BE2C (cell line): ENCODE measurements around the gene RBM34.
A peak's percentile ranks its signal among the peaks of the same experiment; 100 is the strongest.
"Not testable (repeated sequence)": the region's sequence is repeated elsewhere in the genome, so short reads cannot be mapped to it uniquely, and the experiment has no call there.

Experiments
- DNase-seq: peaks from one replicate; pipeline ENCODE4 v3.0.0-alpha.2; 2020
- H3K27me3 ChIP-seq: fragments of 250-450 bp; sonication (Bioruptor Pico); 2 replicates; pipeline ENCODE4 v1.5.1; 2020; ENCODE audit warnings: mild to moderate bottlenecking
- H3K36me3 ChIP-seq: fragments of 250-450 bp; sonication (Bioruptor Pico); 2 replicates; pipeline ENCODE4 v1.5.1; 2020; ENCODE audit warnings: mild to moderate bottlenecking
- H3K4me1 ChIP-seq: fragments of 250-450 bp; sonication (Bioruptor Pico); 2 replicates; pipeline ENCODE4 v1.5.1; 2020
- H3K4me3 ChIP-seq: 2 replicates; pipeline ENCODE4 v1.5.1; 2011; ENCODE audit warnings: low read depth, low read length
- H3K9me3 ChIP-seq: fragments of 250-450 bp; sonication (Bioruptor Pico); 2 replicates; pipeline ENCODE4 v1.5.1; 2020
- CTCF ChIP-seq: IDR thresholded peaks from 2 replicates; pipeline ENCODE4 v1.5.1; 2012; ENCODE audit warnings: mild to moderate bottlenecking, low read depth, low read length

The RBM34 gene

GRCh38 chr1:235101558-235102258 lies 59.3 kb downstream of the RBM34 start:
- H3K4me3 ChIP-seq: no peak overlapping the region
- no peaks in the 10 kb centered on the region for H3K27me3 ChIP-seq
- no peaks in the 10 kb centered on the region for H3K36me3 ChIP-seq
- DNase-seq: no peak
- H3K4me1 ChIP-seq: no peaks in the 10 kb centered on the region; the same call in 1 of the 2 replicates
- H3K9me3 ChIP-seq: no peaks in the 10 kb centered on the region
- TF ChIP-seq CTCF: no peak

- peak; percentile 33 for DNase-seq
- no peak overlapping the region for H3K4me3 ChIP-seq
- H3K9me3 ChIP-seq: no peaks in the 10 kb centered on the region
- H3K27me3 ChIP-seq: no peaks in the 10 kb centered on the region
- TF ChIP-seq CTCF: no peak
- no peaks in the 10 kb centered on the region for H3K36me3 ChIP-seq
- H3K4me1 ChIP-seq: no peaks in the 10 kb centered on the region; the same call in 1 of the 2 replicates
Observed at GRCh38 chr1:235100194-235100772, 60.8 kb downstream of the RBM34 start.

GRCh38 chr1:235098991-235099390 lies 62.1 kb downstream of the RBM34 start:
- TF ChIP-seq CTCF: no peak
- Histone ChIP-seq H3K9me3 (no peaks in the 10 kb centered on the region), H3K4me1 (no peaks in the 10 kb centered on the region; the same call in 1 of the 2 replicates)

GRCh38 chr1:235098547-235098946 lies 62.5 kb downstream of the RBM34 start:
- no peaks in the 10 kb centered on the region for H3K9me3 ChIP-seq

More at GRCh38 chr1:235098991-235099390, 62.1 kb downstream of the RBM34 start:
- Histone ChIP-seq H3K36me3 (no peaks in the 10 kb centered on the region), H3K4me3 (no peak overlapping the region), H3K27me3 (no peaks in the 10 kb centered on the region)
- no peak for DNase-seq

GRCh38 chr1:235097501-235097900 lies 63.5 kb downstream of the RBM34 start:
- DNase-seq, H3K4me3 ChIP-seq, H3K4me1 ChIP-seq, H3K36me3 ChIP-seq, H3K27me3 ChIP-seq, H3K9me3 ChIP-seq: not testable (repeated sequence)

More at GRCh38 chr1:235098547-235098946, 62.5 kb downstream of the RBM34 start:
- H3K4me1 ChIP-seq: no peaks in the 10 kb centered on the region; the same call in 1 of the 2 replicates
- no peaks in the 10 kb centered on the region for H3K36me3 ChIP-seq
- no peak for TF ChIP-seq CTCF
- no peak overlapping the region for H3K4me3 ChIP-seq
- no peaks in the 10 kb centered on the region for H3K27me3 ChIP-seq
- DNase-seq: no peak

- no peak for DNase-seq
- H3K27me3 ChIP-seq: no peaks in the 10 kb centered on the region
- no peaks in the 10 kb centered on the region; the same call in 1 of the 2 replicates for H3K4me1 ChIP-seq
- no peaks in the 10 kb centered on the region for H3K36me3 ChIP-seq
- H3K9me3 ChIP-seq: no peaks in the 10 kb centered on the region
- H3K4me3 ChIP-seq: no peak overlapping the region
- TF ChIP-seq CTCF: no peak
Observed at GRCh38 chr1:235095938-235096562, 65.0 kb downstream of the RBM34 start.
